HG03108 (cell line): ENCODE measurements around the gene SULF2.

Experiments
- ATAC-seq: cut with Tn5 transposase; IDR thresholded peaks from one replicate; pipeline ENCODE4 v1.9.1; 2021; ENCODE audit warnings: moderate library complexity; ENCODE audit not compliant: unreplicated experiment

Gene SULF2

DNA sequence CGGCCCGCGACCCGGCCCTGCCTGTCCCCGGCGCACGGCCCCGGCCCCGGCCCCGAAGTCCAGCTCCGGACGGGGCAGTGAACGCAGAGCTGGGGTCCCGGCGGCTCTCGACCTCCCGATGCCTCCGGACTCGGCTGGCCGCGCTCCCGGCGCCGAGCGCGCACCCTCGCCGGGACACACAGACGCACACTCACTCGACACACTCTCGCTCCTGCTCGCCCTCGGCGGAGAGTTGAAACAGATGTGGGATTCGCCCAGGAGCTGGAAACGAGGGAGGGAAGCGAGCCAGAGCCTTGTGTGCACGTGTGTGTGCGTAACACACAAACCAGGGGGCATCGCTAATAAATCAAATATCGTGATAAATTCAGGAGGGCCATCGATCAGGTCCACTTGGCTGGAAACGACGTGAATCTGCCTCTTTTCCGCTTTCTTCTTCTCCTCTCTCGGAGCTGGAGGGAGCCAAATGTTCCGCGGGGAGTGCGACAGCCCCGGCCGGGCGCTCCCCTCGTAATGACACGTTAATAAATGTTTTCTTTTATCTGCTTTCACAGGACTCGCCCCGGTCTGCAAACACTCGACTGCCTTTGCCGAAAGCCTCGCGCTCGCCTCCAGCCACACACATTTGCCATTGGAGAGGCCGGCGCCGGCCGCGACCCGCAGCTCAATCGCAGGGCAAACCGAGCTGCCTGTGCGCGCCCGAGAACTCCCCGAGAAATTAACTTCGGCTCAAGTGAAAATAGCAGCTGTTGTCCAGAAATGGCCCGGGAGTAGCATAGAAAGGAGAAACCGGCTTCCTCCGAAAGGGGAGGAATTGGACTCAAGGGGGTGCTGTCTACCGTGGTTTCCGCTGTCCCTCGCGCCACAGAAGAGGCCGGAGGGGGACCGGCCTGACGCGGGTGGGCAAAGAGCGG, 828 bp upstream of the SULF2 start:
- ATAC-seq: no peak

DNA sequence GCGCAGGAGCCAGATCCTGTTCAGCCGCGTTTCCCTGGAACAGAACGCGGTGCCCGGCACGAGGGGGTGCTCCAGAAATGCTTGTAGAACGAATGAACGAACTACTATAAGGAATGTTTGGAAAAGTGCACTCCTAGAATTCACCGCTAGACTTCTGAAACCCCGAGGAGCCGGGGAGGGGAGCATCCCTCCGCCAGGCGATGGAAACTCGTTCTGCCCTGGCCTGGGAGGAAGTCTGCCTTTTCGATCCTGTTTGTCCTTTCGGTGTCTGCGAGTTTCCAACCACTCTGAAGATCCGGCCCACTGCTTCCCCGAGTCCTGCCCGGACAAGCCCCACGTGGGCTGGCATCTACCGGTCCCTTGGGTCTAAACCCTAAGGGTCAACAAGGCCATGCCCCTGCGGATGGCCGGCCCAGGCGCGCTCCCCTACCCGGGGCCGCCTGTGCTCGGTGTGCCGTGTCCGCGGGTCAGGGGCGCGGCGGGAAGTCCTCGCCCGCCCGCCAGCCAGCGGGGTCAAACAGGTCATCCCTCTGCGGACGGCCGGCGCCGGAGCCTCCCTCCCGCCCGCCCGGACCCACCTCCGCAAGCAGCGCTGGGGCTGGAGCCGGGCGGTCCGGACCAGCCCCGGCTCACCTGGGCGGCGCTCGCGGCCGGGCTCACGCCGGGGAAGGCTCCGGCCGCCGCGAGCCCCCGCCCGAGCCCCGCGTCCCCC, 526 bp downstream of the SULF2 start:
- ATAC-seq: no peak

- no peak for ATAC-seq
Observed at GRCh38 chr20:47783828-47784598, 1.3 kb downstream of the SULF2 start.

DNA sequence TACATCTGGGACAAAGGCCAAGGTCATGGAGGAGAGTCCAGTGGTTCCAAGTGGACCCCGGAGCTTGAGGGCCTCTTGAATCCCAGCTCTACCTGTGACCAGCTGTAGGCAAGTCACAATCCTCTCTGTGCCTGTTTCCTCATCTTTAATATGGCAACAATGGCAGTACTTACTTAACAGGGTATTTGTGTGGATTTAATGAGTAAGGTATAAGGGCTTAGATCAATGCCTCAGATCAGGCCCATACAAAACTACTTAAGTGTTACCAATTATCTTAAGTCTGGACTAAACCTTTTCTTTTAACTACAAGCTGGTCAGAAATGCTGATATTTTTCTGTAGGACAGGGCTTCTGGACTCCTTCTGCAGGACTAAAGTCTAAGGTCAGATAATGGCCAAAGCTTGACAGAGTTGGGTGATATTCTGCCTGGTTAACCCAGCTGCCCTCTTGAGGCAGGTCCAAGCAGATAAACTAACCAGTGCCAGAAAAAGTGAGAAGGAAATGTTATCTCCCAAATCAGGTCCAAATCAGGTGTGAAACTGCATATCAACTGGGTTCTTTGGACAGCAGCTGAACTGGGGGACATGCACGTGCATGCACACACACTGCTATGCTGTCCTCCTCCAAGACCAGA, 2.2 kb downstream of the SULF2 start:
- no peak for ATAC-seq

DNA sequence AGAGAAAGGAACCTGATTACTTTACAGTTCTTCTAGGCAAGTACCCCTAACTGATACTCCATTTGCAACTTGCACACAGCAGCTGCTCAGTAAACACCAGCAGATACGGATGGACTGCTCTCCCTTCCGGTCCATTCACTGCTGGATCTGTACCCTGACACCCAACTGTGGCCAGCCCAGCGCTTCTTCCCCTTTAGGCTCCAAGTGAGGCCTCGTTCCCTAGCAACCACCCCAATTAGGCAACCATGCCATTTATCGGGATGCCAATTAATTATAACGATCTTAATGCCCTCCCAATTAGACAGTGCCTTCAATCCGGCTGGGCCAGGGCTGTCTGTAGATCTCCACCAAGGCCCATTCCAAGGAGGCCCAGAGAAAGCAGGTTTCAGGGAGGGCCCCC, 3.2 kb downstream of the SULF2 start:
- no peak for ATAC-seq

- ATAC-seq: no peak
Observed at GRCh38 chr20:47781632-47782031, 3.6 kb downstream of the SULF2 start.

DNA sequence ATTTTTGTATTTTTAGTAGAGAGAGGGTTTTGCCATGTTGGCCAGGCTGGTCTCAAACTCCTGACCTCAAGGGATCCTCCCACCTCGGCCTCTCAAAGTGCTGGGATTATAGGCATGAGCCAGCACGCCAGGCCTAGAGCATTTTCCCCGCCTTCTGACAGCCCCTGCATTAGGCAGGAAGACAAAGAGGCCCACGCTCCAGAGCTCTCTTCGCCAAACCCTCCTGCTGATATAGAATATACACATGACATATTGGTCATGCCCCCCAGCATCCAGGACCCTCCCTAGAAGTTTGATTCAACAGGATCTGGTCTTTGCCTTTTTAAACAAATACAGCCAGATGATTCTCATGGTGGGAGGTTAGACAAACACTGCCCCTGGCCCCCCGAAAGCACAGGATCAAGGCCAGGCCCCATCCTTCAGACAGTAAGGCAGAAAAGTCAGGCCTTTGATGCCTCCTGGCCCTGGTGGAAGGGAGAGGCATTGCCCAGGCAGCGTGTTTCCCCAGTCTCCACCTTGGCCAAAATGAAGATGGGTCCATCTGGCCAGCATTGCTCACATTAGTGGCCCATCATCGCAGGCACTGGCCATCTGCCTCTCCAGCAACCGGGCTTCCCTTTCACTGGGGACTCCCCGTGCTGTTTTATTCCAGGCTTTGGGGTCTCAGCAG, 4.4 kb downstream of the SULF2 start:
- no peak for ATAC-seq

- ATAC-seq: no peak
Observed at GRCh38 chr20:47778398-47779354, 6.6 kb downstream of the SULF2 start.

- no peak for ATAC-seq
Observed at GRCh38 chr20:47777220-47777619, 8.1 kb downstream of the SULF2 start.

- ATAC-seq: no peak
Observed at GRCh38 chr20:47776639-47777038, 8.6 kb downstream of the SULF2 start.

DNA sequence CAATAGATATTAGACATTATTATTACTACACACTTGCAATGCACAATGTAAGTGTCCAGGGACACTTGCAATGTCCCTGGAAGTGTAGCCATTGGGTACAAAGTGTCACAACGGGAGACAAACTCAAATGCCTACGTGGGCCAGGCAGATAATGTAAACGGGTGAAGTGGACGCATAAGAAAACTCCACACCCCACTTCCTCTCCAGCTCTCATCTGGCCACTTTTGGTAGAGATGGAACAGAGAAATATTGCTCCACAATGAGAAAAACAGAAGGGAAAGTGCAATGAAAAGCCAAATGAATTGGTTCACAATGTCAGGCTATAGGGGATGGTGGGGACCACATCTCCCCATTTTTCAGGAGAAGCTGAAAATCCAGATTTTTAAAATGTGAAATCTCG, 9.4 kb downstream of the SULF2 start:
- no peak for ATAC-seq

DNA sequence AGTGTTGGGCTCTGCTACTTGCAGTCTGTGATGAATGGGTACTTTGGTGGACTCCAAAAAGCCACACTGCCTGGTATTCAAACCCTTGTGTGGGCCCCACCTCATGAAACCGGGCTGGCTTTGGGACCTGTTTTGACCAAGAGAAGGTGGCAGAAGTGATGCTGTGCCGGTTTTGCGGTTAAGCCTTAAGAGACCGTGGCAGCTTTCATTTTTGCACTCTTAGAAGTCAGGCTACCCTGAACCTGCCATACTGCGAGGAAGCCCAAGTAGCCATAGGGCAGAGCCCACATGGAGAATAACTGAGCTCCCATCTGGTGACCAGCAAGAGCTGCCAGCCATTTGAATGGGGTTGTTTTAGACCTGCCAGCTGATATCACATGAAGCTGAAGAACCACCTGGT, 10.2 kb downstream of the SULF2 start:
- no peak for ATAC-seq

DNA sequence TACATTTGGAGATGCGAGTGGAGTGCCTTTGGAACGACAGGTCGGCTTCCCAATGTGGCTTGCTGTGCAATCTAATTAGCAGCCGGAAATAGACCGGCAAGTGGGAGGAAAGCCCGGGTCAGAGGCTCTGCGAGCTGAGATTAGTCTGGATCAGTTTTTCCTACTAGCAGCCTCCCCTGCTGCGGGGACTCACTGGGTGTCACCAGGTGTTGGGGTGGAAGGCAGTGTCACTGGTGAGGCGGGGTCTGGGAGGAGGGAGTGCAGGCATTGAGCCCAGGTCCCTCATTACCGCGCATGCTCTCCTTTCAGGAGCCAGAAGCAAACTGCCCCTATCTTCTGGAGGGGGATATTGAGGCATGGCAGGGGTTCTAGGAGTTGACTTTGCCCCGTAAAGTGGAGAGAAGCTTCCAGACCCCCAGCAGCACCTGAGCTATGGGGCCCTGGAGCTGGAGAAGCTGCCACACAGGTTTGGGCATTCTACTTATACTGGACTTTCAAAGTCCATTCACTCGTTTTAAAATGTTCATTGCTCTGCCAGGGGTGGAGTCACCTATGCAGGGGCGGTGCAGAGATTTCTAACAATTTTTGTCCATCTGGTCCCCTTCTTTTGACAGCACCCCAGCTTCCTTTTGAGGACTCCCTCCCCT, 11.0 kb downstream of the SULF2 start:
- no peak for ATAC-seq

GRCh38 chr20:47773371-47773786, 11.9 kb downstream of the SULF2 start:
- ATAC-seq: no peak

GRCh38 chr20:47770935-47771334, 14.3 kb downstream of the SULF2 start:
- no peak for ATAC-seq

GRCh38 chr20:47768016-47768824, 17.1 kb downstream of the SULF2 start:
- no peak for ATAC-seq

DNA sequence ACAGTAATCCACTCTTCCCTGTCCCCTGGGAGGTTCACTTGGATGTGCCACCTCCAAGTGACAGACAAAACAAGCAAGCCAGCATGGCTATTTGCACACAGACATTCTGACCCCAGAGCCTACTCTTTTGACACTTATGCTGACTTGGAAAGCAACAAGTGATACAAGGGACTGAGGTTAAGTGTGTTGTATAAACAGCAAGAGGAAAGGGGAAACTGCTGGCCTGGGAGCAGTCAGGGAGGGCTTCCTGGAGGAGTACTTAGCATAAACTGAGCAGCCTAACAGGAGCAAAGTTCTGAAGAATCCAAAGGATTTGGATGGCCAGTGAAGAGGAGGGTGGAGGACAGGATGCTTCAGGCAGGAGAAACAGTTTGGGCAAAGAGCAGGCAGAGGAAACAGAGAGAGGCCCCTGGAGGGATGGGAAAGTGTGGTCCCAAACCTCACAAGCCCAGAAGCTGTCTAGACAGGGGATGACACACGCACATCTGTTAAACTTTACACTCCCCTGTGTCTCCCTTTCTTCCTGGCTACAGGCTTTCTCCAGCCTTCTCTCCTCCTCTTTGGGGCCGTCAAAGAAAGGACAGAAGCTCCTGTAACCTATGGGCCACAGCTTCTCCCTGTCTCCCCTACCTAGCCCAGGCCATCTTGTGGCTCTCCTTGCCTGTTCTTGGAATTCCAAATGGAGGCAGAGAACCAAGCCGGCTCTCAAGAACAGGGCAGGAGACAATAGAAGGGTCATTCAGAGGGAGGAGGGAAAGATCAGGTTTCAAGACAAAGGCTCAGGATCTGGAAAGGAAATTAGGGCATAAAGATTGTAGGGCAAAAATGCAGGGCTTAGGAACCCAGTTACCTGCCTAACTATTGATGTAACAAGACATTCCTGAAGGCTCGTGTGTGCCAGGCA, 19.3 kb downstream of the SULF2 start:
- no peak for ATAC-seq
